ENCODE measurements around the gene CCNI. TPM values are rescaled to one million over a fixed set of nuclear protein-coding genes. Genes with fewer than 3 reads are reported as not detected.

The CCNI gene
- total RNA-seq, 4 donors from 2014 or later, result 302 to 449 (median 371) TPM

DNA sequence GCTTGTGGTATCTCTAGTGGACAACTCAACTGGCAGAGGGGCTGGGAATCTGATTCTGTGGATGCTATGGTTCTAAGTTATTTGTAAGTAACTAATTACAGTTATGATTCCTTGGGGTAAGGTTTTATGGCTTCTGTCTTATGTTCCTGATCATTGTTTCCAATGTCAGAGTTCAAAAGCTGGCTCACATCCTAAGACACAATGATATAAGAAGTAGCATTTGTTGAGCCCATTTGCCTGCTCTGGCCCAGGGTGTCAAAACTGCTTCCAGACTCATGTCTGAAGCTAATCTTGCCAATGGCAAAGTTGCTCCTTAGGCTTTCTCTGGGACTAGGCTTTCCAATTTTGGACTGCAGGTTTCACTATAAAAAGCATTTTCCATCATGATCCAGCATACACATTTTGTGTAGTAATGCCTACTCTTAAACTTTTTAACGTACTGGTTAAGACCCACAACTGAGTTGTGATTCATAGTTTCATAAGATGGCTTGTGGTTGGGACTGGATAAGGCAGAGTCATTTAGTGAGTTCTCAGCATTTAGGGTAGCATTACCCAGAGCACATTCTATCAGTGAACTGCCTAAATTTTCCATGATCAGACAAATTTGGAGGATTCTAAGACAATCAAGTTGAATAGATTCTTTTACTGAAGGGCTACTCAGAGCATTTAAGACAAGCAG lies 50.0 kb downstream of the CCNI start:
- DNase-seq, result no peak
- TF ChIP-seq POLR2A (IDR thresholded peaks at IDR 0.05), result no peak
- TF ChIP-seq, protein P1, sequence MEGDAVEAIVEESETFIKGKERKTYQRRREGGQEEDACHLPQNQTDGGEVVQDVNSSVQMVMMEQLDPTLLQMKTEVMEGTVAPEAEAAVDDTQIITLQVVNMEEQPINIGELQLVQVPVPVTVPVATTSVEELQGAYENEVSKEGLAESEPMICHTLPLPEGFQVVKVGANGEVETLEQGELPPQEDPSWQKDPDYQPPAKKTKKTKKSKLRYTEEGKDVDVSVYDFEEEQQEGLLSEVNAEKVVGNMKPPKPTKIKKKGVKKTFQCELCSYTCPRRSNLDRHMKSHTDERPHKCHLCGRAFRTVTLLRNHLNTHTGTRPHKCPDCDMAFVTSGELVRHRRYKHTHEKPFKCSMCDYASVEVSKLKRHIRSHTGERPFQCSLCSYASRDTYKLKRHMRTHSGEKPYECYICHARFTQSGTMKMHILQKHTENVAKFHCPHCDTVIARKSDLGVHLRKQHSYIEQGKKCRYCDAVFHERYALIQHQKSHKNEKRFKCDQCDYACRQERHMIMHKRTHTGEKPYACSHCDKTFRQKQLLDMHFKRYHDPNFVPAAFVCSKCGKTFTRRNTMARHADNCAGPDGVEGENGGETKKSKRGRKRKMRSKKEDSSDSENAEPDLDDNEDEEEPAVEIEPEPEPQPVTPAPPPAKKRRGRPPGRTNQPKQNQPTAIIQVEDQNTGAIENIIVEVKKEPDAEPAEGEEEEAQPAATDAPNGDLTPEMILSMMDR (IDR thresholded peaks at IDR 0.05), result no peak
- Histone ChIP-seq H3K27me3 (no peaks in the 10 kb centered on the region), H3K36me3 (peaks cover 5 to 6% of the 10 kb centered on the region in 2 donors), H3K9me3 (no peaks in the 10 kb centered on the region), H3K4me3 (replicated peaks in 1 of 3) (no peak overlapping the region), H3K27ac (no peak overlapping the region), H3K4me1 (peaks cover 14 to 19% of the 10 kb centered on the region in 2 donors)
- intact Hi-C loops (cut with DNase I), result no loop called here
- 73 to 92% methylated on average over 1 of the region's 1 CpG for WGBS, 2 donors

- no peak for DNase-seq
Observed at GRCh38 chr4:77023920-77024319, 51.9 kb downstream of the CCNI start.

DNA sequence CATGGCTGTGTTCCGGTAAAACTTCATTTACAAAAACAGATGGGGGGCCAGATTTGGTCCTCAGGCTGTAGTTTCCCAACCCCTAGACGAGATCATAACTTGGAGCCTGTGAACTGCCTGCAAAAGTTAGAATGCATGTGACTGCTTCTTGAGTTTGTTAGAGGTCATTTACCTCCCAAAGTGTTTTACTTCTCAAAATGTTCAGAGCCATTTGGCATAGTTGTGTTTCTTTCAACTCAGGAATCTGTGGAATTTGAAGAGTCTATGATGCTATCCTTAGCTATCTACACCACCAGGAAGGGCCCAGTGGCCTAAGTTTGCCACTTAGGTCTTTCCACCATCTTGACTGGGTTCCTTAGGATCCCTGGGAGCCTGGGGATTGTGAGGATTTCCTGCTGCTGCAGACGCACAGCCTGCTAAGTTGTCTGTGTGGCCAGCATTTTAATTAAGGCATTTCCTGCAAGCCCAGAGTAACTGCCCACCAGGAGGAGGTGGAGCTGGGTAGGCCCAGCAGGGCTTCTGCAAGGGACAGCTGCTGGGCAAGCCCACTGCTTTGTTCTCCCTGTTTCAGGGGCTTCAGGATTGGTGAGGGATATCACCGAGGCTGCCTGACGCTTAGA lies 53.1 kb downstream of the CCNI start:
- intact Hi-C loops (cut with DNase I), result no loop called here
- H3K9me3 ChIP-seq, result no peaks in the 10 kb centered on the region
- DNase-seq, result no peak
- no peaks in the 10 kb centered on the region for H3K27me3 ChIP-seq
- H3K4me1 ChIP-seq, result peaks cover 14 to 19% of the 10 kb centered on the region in 2 donors
- no peak for TF ChIP-seq POLR2A (IDR thresholded peaks at IDR 0.05)
- TF ChIP-seq, protein P1 (IDR thresholded peaks at IDR 0.05), result no peak
- WGBS, 2 donors, result 69 to 70% methylated on average over 5 of the region's 5 CpGs
- H3K36me3 ChIP-seq, result peaks cover 4 to 5% of the 10 kb centered on the region in 2 donors
- peak overlapping the region; percentile 47 to 67 (median 60) for H3K27ac ChIP-seq
- no peak overlapping the region for H3K4me3 ChIP-seq (replicated peaks in 1 of 3)

More at GRCh38 chr4:77023920-77024319, 51.9 kb downstream of the CCNI start:
- intact Hi-C loops (cut with DNase I), result no loop called here
- Histone ChIP-seq H3K36me3 (peaks cover 4 to 5% of the 10 kb centered on the region in 2 donors), H3K4me3 (replicated peaks in 1 of 3) (no peak overlapping the region), H3K27me3 (no peaks in the 10 kb centered on the region), H3K27ac (no peak overlapping the region), H3K9me3 (no peaks in the 10 kb centered on the region), H3K4me1 (peaks cover 14 to 19% of the 10 kb centered on the region in 2 donors)
- 83 to 87% methylated on average over 11 of the region's 11 CpGs for WGBS, 2 donors
- TF ChIP-seq, protein P1 (IDR thresholded peaks at IDR 0.05), result no peak
- TF ChIP-seq POLR2A (IDR thresholded peaks at IDR 0.05), result no peak

DNA sequence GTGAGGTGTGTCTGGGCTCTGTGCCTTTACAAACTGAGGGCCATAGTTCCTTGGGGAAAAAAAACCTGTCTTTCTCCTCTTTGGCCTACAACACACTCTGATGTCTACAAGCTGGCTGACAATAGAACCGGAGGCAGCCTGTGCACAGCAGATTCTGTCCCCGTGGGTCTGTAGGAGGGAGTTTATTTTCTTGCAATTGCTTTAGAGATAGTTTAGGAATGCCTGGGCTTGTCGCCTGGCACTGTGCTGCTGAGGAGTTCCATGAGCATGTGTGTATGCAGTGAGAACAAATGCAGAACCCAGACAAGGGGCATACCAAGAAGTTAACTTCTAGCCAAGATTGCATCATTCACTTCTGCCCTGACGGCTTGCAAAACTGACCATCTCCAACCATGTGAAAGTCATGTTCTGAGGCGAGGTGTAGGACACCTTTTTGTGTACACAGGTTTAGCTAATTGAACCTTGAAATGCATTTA lies 54.1 kb downstream of the CCNI start:
- H3K27me3 ChIP-seq, result no peaks in the 10 kb centered on the region
- DNase-seq, result peak in 1 of 2 donors; percentile 39
- 70 to 74% methylated on average over 5 of the region's 5 CpGs for WGBS, 2 donors
- H3K9me3 ChIP-seq, result no peaks in the 10 kb centered on the region
- peaks cover 0 to 4% of the 10 kb centered on the region in 2 donors for H3K36me3 ChIP-seq
- H3K4me1 ChIP-seq, result peaks cover 14 to 19% of the 10 kb centered on the region in 2 donors
- intact Hi-C loops (cut with DNase I), result no loop called here
- TF ChIP-seq POLR2A (IDR thresholded peaks at IDR 0.05), result no peak
- TF ChIP-seq, protein P1 (IDR thresholded peaks at IDR 0.05), result no peak
- no peak overlapping the region for H3K4me3 ChIP-seq (replicated peaks in 1 of 3)
- H3K27ac ChIP-seq, result peak overlapping the region in 1 of 3 donors; percentile 60

GRCh38 chr4:77020017-77020416 lies 55.8 kb downstream of the CCNI start:
- peaks cover 0 to 4% of the 10 kb centered on the region in 2 donors for H3K36me3 ChIP-seq
- no peaks in the 10 kb centered on the region for H3K9me3 ChIP-seq
- H3K27ac ChIP-seq, result no peak overlapping the region
- no peak overlapping the region for H3K4me3 ChIP-seq (replicated peaks in 1 of 3)
- H3K27me3 ChIP-seq, result no peaks in the 10 kb centered on the region
- no peak for DNase-seq
- no peak for TF ChIP-seq POLR2A (IDR thresholded peaks at IDR 0.05)
- TF ChIP-seq, protein P1 (IDR thresholded peaks at IDR 0.05), result no peak
- 82 to 100% methylated on average over 3 of the region's 3 CpGs for WGBS, 2 donors
- H3K4me1 ChIP-seq, result peaks cover 14 to 19% of the 10 kb centered on the region in 2 donors
- intact Hi-C loops (cut with DNase I), result no loop called here
